Transverse colon (tissue), 4 donors: Measurements from ENCODE around the gene USP16.

Experiments used
- POLR2A ChIP-seq: fragments of 450-650 bp; IDR thresholded peaks from one replicate; pipeline ENCODE4 v1.6.1; 2016; ENCODE audit warnings: antibody characterized with exemption, mild to moderate bottlenecking, moderate library complexity
- POLR2AphosphoS5 ChIP-seq, 3 donors: sonication (generic); formaldehyde crosslinking; IDR thresholded peaks; one replicate each; pipeline ENCODE4 v1.6.1; 2016; ENCODE audit warnings: antibody characterized with exemption in 3 of 3
- TF ChIP-seq, protein P1 (sequence below), 5 experiments: fragments of 200-600 bp in 3 of 5; fragments of 450-650 bp in 2 of 5; sonication (generic) in 3 of 5; IDR thresholded peaks; 1 replicate in 2 of 5; 2 replicates in 3 of 5; pipeline ENCODE4 v1.5.1; 2016 to 2017; ENCODE audit warnings: antibody characterized with exemption in 5 of 5, inconsistent platforms in 3 of 5, mild to moderate bottlenecking in 2 of 5, moderate library complexity in 1 of 5

DNA sequence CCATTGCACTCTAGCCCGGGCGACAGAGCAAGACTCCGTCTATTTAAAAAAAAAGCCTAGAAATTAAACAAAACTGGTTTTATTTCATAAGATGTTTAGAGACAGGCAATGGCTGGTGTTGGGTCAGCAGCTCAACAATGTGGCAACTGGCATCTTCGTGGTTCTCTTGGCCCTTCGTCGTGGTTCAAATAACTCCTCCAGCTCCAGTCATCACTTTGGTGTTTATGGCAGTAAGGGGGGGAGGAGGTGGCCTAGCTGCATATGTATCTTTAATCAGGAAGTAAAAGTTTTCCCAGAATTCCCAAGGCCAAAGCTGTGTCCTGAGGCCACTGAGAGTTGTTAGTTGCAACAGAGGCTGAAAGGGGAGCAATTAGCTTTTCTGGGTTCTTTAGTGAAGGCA is 18.8 kb upstream of the USP16 start:
- TF ChIP-seq, protein P1, sequence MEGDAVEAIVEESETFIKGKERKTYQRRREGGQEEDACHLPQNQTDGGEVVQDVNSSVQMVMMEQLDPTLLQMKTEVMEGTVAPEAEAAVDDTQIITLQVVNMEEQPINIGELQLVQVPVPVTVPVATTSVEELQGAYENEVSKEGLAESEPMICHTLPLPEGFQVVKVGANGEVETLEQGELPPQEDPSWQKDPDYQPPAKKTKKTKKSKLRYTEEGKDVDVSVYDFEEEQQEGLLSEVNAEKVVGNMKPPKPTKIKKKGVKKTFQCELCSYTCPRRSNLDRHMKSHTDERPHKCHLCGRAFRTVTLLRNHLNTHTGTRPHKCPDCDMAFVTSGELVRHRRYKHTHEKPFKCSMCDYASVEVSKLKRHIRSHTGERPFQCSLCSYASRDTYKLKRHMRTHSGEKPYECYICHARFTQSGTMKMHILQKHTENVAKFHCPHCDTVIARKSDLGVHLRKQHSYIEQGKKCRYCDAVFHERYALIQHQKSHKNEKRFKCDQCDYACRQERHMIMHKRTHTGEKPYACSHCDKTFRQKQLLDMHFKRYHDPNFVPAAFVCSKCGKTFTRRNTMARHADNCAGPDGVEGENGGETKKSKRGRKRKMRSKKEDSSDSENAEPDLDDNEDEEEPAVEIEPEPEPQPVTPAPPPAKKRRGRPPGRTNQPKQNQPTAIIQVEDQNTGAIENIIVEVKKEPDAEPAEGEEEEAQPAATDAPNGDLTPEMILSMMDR (IDR thresholded peaks at IDR 0.05): no peak
- TF ChIP-seq POLR2A: no peak
- TF ChIP-seq POLR2AphosphoS5 (IDR thresholded peaks at IDR 0.05): no peak
